ENCODE results near the gene ROBO1.

DNA sequence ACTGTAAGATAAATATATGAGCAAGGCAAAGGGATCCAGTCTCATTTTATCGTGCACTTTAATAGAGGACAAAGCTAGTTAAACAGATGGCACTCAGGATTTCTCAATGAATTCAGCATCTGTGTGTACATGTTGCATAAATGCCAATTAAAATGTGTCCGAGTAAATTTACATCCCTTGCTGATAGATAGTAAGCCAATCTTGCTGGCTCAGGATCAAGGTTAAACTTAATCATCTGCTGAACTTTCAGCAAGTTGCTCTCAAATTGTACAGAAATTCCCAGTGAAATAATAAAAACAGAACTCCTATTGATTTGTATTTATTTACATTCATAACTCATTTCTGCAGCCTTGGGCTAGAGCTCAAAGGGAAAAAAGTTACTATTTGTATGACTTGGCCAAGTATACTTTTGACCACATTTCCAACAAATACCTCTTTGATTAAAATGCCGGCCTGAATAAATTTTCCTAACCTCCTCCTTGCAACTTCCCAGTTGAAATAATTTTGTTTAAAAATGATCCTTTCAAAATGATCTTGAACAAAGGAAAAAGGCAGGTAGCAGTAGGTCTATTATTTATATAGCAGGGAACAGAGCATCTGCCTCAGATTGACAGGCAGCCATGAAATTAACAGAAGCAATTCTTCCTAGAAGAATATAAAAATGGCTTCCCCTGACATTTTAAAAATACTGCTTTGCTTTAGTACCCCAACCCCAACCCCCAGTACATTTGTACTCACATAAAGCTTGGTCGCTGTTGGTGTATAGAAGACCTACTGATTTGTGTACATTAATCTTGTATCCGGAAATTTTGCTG, 1001.9 kb downstream of the ROBO1 start:
- TF ChIP-seq, protein P1, sequence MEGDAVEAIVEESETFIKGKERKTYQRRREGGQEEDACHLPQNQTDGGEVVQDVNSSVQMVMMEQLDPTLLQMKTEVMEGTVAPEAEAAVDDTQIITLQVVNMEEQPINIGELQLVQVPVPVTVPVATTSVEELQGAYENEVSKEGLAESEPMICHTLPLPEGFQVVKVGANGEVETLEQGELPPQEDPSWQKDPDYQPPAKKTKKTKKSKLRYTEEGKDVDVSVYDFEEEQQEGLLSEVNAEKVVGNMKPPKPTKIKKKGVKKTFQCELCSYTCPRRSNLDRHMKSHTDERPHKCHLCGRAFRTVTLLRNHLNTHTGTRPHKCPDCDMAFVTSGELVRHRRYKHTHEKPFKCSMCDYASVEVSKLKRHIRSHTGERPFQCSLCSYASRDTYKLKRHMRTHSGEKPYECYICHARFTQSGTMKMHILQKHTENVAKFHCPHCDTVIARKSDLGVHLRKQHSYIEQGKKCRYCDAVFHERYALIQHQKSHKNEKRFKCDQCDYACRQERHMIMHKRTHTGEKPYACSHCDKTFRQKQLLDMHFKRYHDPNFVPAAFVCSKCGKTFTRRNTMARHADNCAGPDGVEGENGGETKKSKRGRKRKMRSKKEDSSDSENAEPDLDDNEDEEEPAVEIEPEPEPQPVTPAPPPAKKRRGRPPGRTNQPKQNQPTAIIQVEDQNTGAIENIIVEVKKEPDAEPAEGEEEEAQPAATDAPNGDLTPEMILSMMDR (IDR thresholded peaks at IDR 0.05), result no peak
- no peak for TF ChIP-seq EZH2 (IDR thresholded peaks at IDR 0.05; ENCODE audit: borderline replicate concordance, insufficient read depth, low read depth, low read length, poor library complexity, severe bottlenecking)

Data from B cell (primary cell).